SH-SY5Y (cell line): Measurements from ENCODE around the gene OSTF1.

Experiments
- GATA2 ChIP-seq: IDR thresholded peaks from 2 replicates; pipeline ENCODE4 v1.6.1; 2011; ENCODE audit warnings: mild to moderate bottlenecking, low read depth, low read length
- GATA3 ChIP-seq: IDR thresholded peaks from 2 replicates; pipeline ENCODE4 v1.6.1; 2011; ENCODE audit warnings: low read depth, mild to moderate bottlenecking, low read length, moderate library complexity

DNA sequence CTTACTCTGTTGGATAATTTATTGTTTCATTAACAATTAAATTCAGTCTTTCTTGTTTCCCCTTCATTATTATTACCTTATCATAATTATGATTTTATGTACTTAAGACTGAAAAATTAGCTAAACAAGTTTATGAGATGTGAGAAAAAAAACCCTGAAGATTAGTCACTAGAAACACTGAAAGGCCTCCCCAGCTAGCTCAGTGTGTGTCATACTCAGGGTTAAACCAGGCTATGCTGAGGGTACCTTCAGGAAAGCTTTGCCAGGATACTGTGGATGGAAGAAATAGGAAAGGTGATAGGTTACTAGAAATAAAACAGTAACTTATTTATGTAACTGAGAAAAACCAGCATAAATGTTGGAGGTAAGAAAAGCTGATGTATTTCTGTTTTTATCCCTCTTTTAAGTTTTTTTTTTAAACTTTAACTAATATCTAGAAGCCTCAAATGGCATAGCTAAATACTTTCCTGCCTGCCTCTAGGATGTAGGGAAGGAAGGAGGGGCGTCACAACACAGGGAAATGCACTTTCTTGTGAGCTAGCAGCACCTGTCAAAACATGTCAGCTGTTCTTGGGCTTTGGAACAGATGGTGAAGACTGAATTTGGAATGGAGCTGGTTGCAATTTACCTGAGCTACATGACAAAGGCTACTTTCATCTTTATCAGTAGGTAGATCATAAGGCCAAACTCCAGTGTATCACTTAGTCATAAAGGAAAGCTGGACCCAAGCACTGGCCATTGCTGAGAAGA, 24.6 kb upstream of the OSTF1 start:
- no peak for TF ChIP-seq GATA2
- no peak for TF ChIP-seq GATA3
